Fibroblast of skin of right biceps (primary cell): Measurements from ENCODE around the gene KLF6.

Source experiments
- DNase-seq: peaks from one replicate; pipeline ENCODE4 v3.0.0-alpha.2; 2013

The KLF6 gene

GRCh38 chr10:3786295-3787015, 1.4 kb upstream of the KLF6 start:
- DNase-seq = no peak

- DNase-seq = peak; percentile 60
Observed at GRCh38 chr10:3785851-3786271, 852 bp upstream of the KLF6 start.

GRCh38 chr10:3785251-3785850, 342 bp upstream of the KLF6 start:
- DNase-seq = peak; percentile 98

- peak; percentile 86 for DNase-seq
Observed at GRCh38 chr10:3783682-3784432, 1.2 kb downstream of the KLF6 start.

- DNase-seq = peak; percentile 91
Observed at GRCh38 chr10:3783316-3783681, 1.7 kb downstream of the KLF6 start.

- DNase-seq = peak; percentile 96
Observed at GRCh38 chr10:3782451-3783315, 2.3 kb downstream of the KLF6 start.

- no peak for DNase-seq
Observed at GRCh38 chr10:3782146-3782450, 2.9 kb downstream of the KLF6 start.

GRCh38 chr10:3781468-3782145, 3.4 kb downstream of the KLF6 start:
- DNase-seq = peak; percentile 70

- DNase-seq = peak; percentile 16
Observed at GRCh38 chr10:3780771-3781467, 4.1 kb downstream of the KLF6 start.

- DNase-seq = peak; percentile 80
Observed at GRCh38 chr10:3780021-3780770, 4.8 kb downstream of the KLF6 start.

- DNase-seq = peak; percentile 42
Observed at GRCh38 chr10:3779158-3779741, 5.8 kb downstream of the KLF6 start.

GRCh38 chr10:3778692-3779157, 6.3 kb downstream of the KLF6 start:
- no peak for DNase-seq

GRCh38 chr10:3777981-3778691, 6.9 kb downstream of the KLF6 start:
- peak; percentile 10 for DNase-seq

- peak; percentile 92 for DNase-seq
Observed at GRCh38 chr10:3776796-3777571, 8.0 kb downstream of the KLF6 start.

- peak; percentile 77 for DNase-seq
Observed at GRCh38 chr10:3775696-3776551, 9.1 kb downstream of the KLF6 start.

GRCh38 chr10:3774814-3775695, 10.0 kb downstream of the KLF6 start:
- DNase-seq = peak; percentile 95
